ENCODE data around the gene GALR2.

DNA sequence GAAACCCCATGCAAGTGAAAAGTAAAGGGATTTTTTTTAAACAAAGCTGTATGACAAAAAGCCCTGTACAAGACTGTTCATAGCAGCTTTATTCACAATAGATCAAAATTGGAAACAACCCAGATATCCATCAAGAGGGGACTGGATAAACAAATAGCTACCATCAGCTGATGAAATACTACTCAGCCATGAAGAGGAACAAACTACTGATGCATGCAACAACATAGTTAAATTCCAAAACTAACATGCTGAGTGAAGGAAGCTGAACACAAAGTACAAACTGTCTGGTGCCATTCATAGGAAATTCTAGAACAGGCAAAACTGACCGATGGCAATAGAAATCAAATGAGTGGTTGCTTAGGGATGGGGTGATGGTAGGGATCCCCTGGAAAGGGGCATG, 51.3 kb downstream of the GALR2 start:
- no peak for TF ChIP-seq EP300 (IDR thresholded peaks at IDR 0.05)
- no peak for TF ChIP-seq POLR2A (IDR thresholded peaks at IDR 0.05)
- TF ChIP-seq, protein P1, sequence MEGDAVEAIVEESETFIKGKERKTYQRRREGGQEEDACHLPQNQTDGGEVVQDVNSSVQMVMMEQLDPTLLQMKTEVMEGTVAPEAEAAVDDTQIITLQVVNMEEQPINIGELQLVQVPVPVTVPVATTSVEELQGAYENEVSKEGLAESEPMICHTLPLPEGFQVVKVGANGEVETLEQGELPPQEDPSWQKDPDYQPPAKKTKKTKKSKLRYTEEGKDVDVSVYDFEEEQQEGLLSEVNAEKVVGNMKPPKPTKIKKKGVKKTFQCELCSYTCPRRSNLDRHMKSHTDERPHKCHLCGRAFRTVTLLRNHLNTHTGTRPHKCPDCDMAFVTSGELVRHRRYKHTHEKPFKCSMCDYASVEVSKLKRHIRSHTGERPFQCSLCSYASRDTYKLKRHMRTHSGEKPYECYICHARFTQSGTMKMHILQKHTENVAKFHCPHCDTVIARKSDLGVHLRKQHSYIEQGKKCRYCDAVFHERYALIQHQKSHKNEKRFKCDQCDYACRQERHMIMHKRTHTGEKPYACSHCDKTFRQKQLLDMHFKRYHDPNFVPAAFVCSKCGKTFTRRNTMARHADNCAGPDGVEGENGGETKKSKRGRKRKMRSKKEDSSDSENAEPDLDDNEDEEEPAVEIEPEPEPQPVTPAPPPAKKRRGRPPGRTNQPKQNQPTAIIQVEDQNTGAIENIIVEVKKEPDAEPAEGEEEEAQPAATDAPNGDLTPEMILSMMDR (IDR thresholded peaks at IDR 0.05) = no peak
- TF ChIP-seq POLR2AphosphoS5 (IDR thresholded peaks at IDR 0.05) = no peak
